Type B pancreatic cell (in vitro differentiated cells): Measurements from ENCODE around the gene RNASE11. TPM values are rescaled to one million over a fixed set of nuclear protein-coding genes. Genes with fewer than 3 reads are reported as not detected.
"Not testable (repeated sequence)": the region's sequence is repeated elsewhere in the genome, so short reads cannot be mapped to it uniquely, and the experiment has no call there.

Experiments used
- DNase-seq: peaks from one replicate; pipeline ENCODE4 v3.0.0; 2021; ENCODE audit warnings: mixed read lengths; ENCODE audit not compliant: unreplicated experiment; ENCODE audit errors: extremely low spot score
- H3K27ac Mint-ChIP-seq: 2 replicates; pipeline ENCODE4 v1.8.0; 2021; ENCODE audit warnings: mild to moderate bottlenecking, mixed read lengths
- H3K27me3 Mint-ChIP-seq: 2 replicates; pipeline ENCODE4 v1.8.0; 2021; ENCODE audit warnings: mixed read lengths
- H3K36me3 Mint-ChIP-seq: 2 replicates; pipeline ENCODE4 v1.8.0; 2021; ENCODE audit warnings: mixed read lengths
- H3K4me1 Mint-ChIP-seq: one replicate; pipeline ENCODE4 v1.8.0; 2021; ENCODE audit warnings: mixed read lengths; ENCODE audit not compliant: unreplicated experiment
- H3K4me3 Mint-ChIP-seq: 2 replicates; pipeline ENCODE4 v1.8.0; 2021; ENCODE audit warnings: mild to moderate bottlenecking, mixed read lengths
- H3K9me3 Mint-ChIP-seq: 2 replicates; pipeline ENCODE4 v1.8.0; 2021; ENCODE audit warnings: mixed read lengths
- CTCF ChIP-seq: fragments of 200-600 bp; sonication (generic); conservative IDR thresholded peaks from 2 replicates; pipeline ENCODE4 v1.5.0; 2021; ENCODE audit warnings: antibody characterized with exemption, mild to moderate bottlenecking
- total RNA-seq: library from RNA; stranded (reverse); gene quantifications from 2 replicates; pipeline ENCODE4 v1.2.1, GENCODE V29; 2021; ENCODE audit warnings: low replicate concordance

Gene RNASE11
- total RNA-seq, 1 donor from 2014 or later, result not detected

GRCh38 chr14:20623798-20624197 is 36.0 kb upstream of the RNASE11 start:
- peak overlapping the region; percentile 97 for H3K27ac Mint-ChIP-seq
- no peak for TF ChIP-seq CTCF
- H3K9me3 Mint-ChIP-seq, result no peaks in the 10 kb centered on the region
- peak overlapping the region; percentile 67 for H3K4me3 Mint-ChIP-seq
- peaks cover 27% of the 10 kb centered on the region for H3K4me1 Mint-ChIP-seq
- H3K36me3 Mint-ChIP-seq, result peaks cover 3% of the 10 kb centered on the region
- DNase-seq, result peak; percentile 25
- H3K27me3 Mint-ChIP-seq, result peaks cover 78% of the 10 kb centered on the region

- no peaks in the 10 kb centered on the region for H3K36me3 Mint-ChIP-seq
- peaks cover 17% of the 10 kb centered on the region for H3K4me1 Mint-ChIP-seq
- peaks cover 73% of the 10 kb centered on the region for H3K27me3 Mint-ChIP-seq
- TF ChIP-seq CTCF, result no peak
- no peak overlapping the region for H3K27ac Mint-ChIP-seq
- peak; percentile 62 for DNase-seq
- peak overlapping the region; percentile 65 for H3K4me3 Mint-ChIP-seq
- no peaks in the 10 kb centered on the region for H3K9me3 Mint-ChIP-seq
These were observed 35.1 kb upstream of the RNASE11 start for GRCh38 chr14:20622816-20623291.

- TF ChIP-seq CTCF, result no peak
- Mint-ChIP-seq H3K4me1 (peaks cover 12% of the 10 kb centered on the region), H3K36me3 (no peaks in the 10 kb centered on the region), H3K4me3 (no peak overlapping the region), H3K9me3 (no peaks in the 10 kb centered on the region), H3K27me3 (peaks cover 53% of the 10 kb centered on the region), H3K27ac (no peak overlapping the region)
- DNase-seq, result no peak
These were observed 33.1 kb upstream of the RNASE11 start for GRCh38 chr14:20620798-20621478.

- H3K9me3 Mint-ChIP-seq, H3K36me3 Mint-ChIP-seq, H3K4me3 Mint-ChIP-seq, H3K4me1 Mint-ChIP-seq, H3K27ac Mint-ChIP-seq, DNase-seq: not testable (repeated sequence)
- peaks cover 41% of the 10 kb centered on the region for H3K27me3 Mint-ChIP-seq
These were observed 31.9 kb upstream of the RNASE11 start for GRCh38 chr14:20619688-20620087.

- no peak overlapping the region for H3K27ac Mint-ChIP-seq
- peaks cover 5% of the 10 kb centered on the region for H3K4me1 Mint-ChIP-seq
- no peaks in the 10 kb centered on the region for H3K9me3 Mint-ChIP-seq
- H3K4me3 Mint-ChIP-seq, result no peak overlapping the region
- DNase-seq, result no peak
- peaks cover 28% of the 10 kb centered on the region for H3K27me3 Mint-ChIP-seq
- no peaks in the 10 kb centered on the region for H3K36me3 Mint-ChIP-seq
- no peak for TF ChIP-seq CTCF
These were observed 30.5 kb upstream of the RNASE11 start for GRCh38 chr14:20618271-20618749.

GRCh38 chr14:20617138-20618003 is 29.6 kb upstream of the RNASE11 start:
- Mint-ChIP-seq H3K9me3 (no peaks in the 10 kb centered on the region), H3K4me3 (no peak overlapping the region), H3K4me1 (peaks cover 5% of the 10 kb centered on the region), H3K27me3 (peaks cover 19% of the 10 kb centered on the region), H3K36me3 (no peaks in the 10 kb centered on the region), H3K27ac (no peak overlapping the region)
- TF ChIP-seq CTCF, result no peak
- DNase-seq, result no peak
